Neural crest cell (in vitro differentiated cells): Measurements from ENCODE around the gene TGFBR3L. TPM values are rescaled to one million over a fixed set of nuclear protein-coding genes. Genes with fewer than 3 reads are reported as not detected.
A peak's percentile ranks its signal among the peaks of the same experiment; 100 is the strongest.

ENCODE experiments used
- DNase-seq: peaks from one replicate; pipeline ENCODE4 v3.0.0; 2021; ENCODE audit warnings: low read depth, mixed read lengths, low spot score
- H3K27ac Mint-ChIP-seq: one replicate; pipeline ENCODE4 v1.8.0; 2021; ENCODE audit warnings: mild to moderate bottlenecking, mixed read lengths; ENCODE audit not compliant: unreplicated experiment
- H3K27me3 Mint-ChIP-seq: 2 replicates; pipeline ENCODE4 v1.8.0; 2021; ENCODE audit warnings: low read depth, mild to moderate bottlenecking, mixed read lengths
- H3K36me3 Mint-ChIP-seq: 2 replicates; pipeline ENCODE4 v1.8.0; 2021; ENCODE audit warnings: low read depth, mild to moderate bottlenecking, mixed read lengths
- H3K4me1 Mint-ChIP-seq: 2 replicates; pipeline ENCODE4 v1.8.0; 2021; ENCODE audit warnings: mixed read lengths
- H3K4me3 Mint-ChIP-seq: one replicate; pipeline ENCODE4 v1.8.0; 2021; ENCODE audit warnings: mild to moderate bottlenecking, mixed read lengths
- H3K9me3 Mint-ChIP-seq: 2 replicates; pipeline ENCODE4 v1.8.0; 2021; ENCODE audit warnings: mixed read lengths
- CTCF ChIP-seq: fragments of 200-600 bp; sonication (generic); conservative IDR thresholded peaks from 2 replicates; pipeline ENCODE4 v1.5.0; 2021; ENCODE audit warnings: antibody characterized with exemption, mild to moderate bottlenecking
- total RNA-seq: library from RNA; stranded (reverse); gene quantifications from 2 replicates; pipeline ENCODE4 v1.2.1, GENCODE V29; 2021

TGFBR3L gene
- total RNA-seq, 1 donor from 2014 or later = 0.44 TPM

GRCh38 chr19:7871437-7872305 lies 43.0 kb upstream of the TGFBR3L start:
- H3K4me1 Mint-ChIP-seq = peaks cover 19% of the 10 kb centered on the region
- no peaks in the 10 kb centered on the region for H3K36me3 Mint-ChIP-seq
- H3K27ac Mint-ChIP-seq = peak overlapping the region; percentile 98
- peaks cover 21% of the 10 kb centered on the region for H3K27me3 Mint-ChIP-seq
- peak; percentile 93 for DNase-seq
- TF ChIP-seq CTCF = no peak
- peaks cover 3% of the 10 kb centered on the region for H3K9me3 Mint-ChIP-seq
- H3K4me3 Mint-ChIP-seq = peak overlapping the region; percentile 84

GRCh38 chr19:7872306-7873204 lies 42.1 kb upstream of the TGFBR3L start:
- Mint-ChIP-seq H3K9me3 (peaks cover 3% of the 10 kb centered on the region), H3K27ac (no peak overlapping the region), H3K4me1 (peaks cover 19% of the 10 kb centered on the region), H3K4me3 (peak overlapping the region; percentile 84), H3K36me3 (no peaks in the 10 kb centered on the region), H3K27me3 (peaks cover 21% of the 10 kb centered on the region)
- no peak for DNase-seq
- no peak for TF ChIP-seq CTCF

DNA sequence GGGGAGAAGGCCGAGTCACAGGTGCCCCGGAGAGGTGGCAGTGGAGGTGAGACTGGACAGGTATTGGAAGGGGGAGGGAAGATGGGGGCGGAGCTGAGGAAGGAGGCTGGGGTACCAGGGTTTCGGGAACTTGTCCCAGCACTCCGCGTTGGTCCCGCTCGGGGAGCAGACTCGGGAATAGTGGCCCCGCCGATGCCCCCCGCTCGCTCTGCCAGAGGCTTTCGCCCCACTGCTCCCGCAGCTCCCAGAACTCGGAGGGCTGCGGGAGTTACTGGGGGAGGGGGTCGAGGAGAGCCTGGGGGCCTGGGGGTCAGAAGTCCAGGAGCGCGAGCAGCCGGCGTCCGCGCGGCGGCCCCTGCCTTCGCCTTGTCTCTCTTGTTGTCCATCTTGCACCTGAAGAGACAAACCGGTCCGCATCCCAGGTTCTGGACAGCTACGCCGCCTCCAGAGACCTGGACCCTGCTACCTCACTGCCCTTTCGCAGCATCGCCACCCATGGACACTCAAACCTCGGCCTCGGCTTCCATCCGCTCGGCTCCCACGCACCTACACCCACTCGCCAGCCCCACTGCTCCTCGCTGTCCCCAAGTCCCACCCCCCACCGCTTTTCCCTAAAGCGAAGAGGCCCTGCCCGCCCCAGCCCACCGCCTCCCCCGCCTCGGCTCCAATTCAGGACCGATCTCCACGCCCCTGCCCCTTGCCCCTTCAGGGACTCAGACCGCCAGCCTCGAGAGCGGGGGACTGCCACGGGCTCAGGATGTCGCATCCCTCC lies 41.1 kb upstream of the TGFBR3L start:
- peaks cover 3% of the 10 kb centered on the region for H3K9me3 Mint-ChIP-seq
- peaks cover 21% of the 10 kb centered on the region for H3K27me3 Mint-ChIP-seq
- TF ChIP-seq CTCF = no peak
- peak overlapping the region; percentile 96 for H3K27ac Mint-ChIP-seq
- H3K4me1 Mint-ChIP-seq = peaks cover 19% of the 10 kb centered on the region
- peak overlapping the region; percentile 90 for H3K4me3 Mint-ChIP-seq
- no peaks in the 10 kb centered on the region for H3K36me3 Mint-ChIP-seq
- DNase-seq = no peak

DNA sequence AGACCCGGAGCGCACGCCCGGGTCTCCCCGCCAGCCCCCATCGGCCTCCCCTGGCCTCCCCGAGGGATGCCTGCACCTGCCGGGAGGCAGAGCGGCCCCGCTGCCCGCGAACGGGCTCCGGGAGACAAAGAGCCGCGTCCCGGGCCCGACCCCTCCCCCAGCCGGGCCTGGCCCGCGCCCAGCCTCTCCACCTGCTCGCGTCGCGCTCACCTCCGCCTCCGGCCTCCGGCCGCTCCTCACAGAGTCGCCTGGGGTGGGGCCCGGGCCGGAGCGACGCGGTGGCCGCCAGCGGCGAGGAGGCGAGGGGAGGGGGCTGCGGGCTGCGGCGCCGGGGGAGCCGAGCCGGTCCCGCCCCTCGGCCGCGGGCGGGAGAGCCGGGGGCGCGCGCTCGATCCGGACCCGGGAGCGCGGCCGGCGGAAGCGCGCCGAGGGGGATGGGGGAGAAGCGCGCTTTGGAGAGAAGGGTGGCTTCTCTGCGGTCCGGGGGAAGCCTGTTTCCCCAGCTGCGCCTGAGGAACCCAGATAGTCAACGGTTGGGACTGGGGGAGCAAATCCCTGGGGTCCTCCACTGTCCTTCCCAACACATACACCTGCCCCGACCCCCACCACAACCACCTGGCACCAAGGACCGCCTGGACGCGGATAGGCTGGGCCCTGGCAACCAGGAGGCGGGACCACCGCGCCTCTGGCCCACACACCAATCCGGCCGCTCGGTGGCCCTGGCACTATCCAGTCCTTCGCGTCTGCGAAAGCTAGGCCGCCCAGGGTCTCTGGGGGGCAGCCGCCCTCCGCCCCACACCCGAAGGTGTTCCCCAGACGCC lies 40.3 kb upstream of the TGFBR3L start, which contains the start of gene PRR36:
TSS of gene PRR36 (minus strand) at position 315 of the 821 bp plus-strand sequence. CDS start 701 bp downstream, outside the sequence.
- Mint-ChIP-seq H3K36me3 (no peaks in the 10 kb centered on the region), H3K4me1 (peaks cover 19% of the 10 kb centered on the region), H3K4me3 (peak within 1 kb of the TSS; percentile 90), H3K27ac (peak within 1 kb of the TSS; percentile 96), H3K9me3 (peaks cover 3% of the 10 kb centered on the region), H3K27me3 (peaks cover 21% of the 10 kb centered on the region)
- DNase-seq = peak; percentile 68
- TF ChIP-seq CTCF = no peak
